ENCODE results near the gene PER2.

- TF ChIP-seq CTCF (IDR thresholded peaks at IDR 0.05) (no peak), POLR2A (IDR thresholded peaks at IDR 0.05) (no peak)
Observed at GRCh38 chr2:238315031-238315595, 26.7 kb upstream of the PER2 start.
